B cell (primary cell): ENCODE measurements around the gene RET. TPM values are rescaled to one million over a fixed set of nuclear protein-coding genes. Genes with fewer than 3 reads are reported as not detected.

Experiments
- ATAC-seq: fragments of 200-7000 bp; cut with Tn5 transposase; one replicate; pipeline ENCODE4 v1.10.0; 2021; ENCODE audit warnings: low read depth, mild to moderate bottlenecking, moderate number of reproducible peaks, moderate library complexity
- CTCF ChIA-PET: fragments of 350-600 bp; sonication (Branson Sonifier 250); formaldehyde crosslinking; loops from one replicate; lab custom pipeline; 2021; ENCODE audit warnings: antibody characterized with exemption, inconsistent platforms; lab: Charles Lee
- POLR2A ChIA-PET: fragments of 350-600 bp; sonication (Branson Sonifier 250); formaldehyde crosslinking; loops from one replicate; lab custom pipeline; 2021; ENCODE audit warnings: antibody characterized with exemption; lab: Charles Lee
- DNase-seq: peaks from one replicate; pipeline ENCODE4 v3.0.0; 2013
- H2AFZ ChIP-seq: 2 replicates; pipeline ENCODE4 v1.6.1; 2012; ENCODE audit warnings: mild to moderate bottlenecking, low read depth, low read length; ENCODE audit not compliant: insufficient read depth, poor library complexity, severe bottlenecking
- H3K27ac ChIP-seq, 2 donors: 1 replicate in 1 of 2; 2 replicates in 1 of 2; pipeline ENCODE4 v1.5.1; 2012 to 2013; ENCODE audit warnings: low read length in 2 of 2, mild to moderate bottlenecking in 2 of 2, moderate library complexity in 1 of 2
- H3K27me3 ChIP-seq, 4 experiments: fragments of 200-600 bp in 1 of 4; sonication (generic) in 1 of 4; replicated peaks in 1 of 4; 1 replicate in 2 of 4; 2 replicates in 2 of 4; pipeline versions ENCODE4 v1.6.1 to v1.7.0; 2013 to 2016; ENCODE audit warnings: low read length in 3 of 4, mild to moderate bottlenecking in 2 of 4, mixed read lengths in 1 of 4, moderate library complexity in 1 of 4; ENCODE audit not compliant: insufficient read depth in 4 of 4, control insufficient read depth in 3 of 4; ENCODE audit errors: control extremely low read depth in 1 of 4
- H3K36me3 ChIP-seq, 2 experiments: replicated peaks in 1 of 2; 1 replicate in 1 of 2; 2 replicates in 1 of 2; pipeline versions ENCODE4 v1.6.1 to v1.7.1; 2013; ENCODE audit warnings: low read length in 1 of 2; ENCODE audit not compliant: insufficient read depth in 2 of 2, control insufficient read depth in 1 of 2; ENCODE audit errors: control extremely low read depth in 1 of 2, extremely low read depth in 1 of 2
- H3K4me1 ChIP-seq, 2 donors: fragments of 200-600 bp in 1 of 2; sonication (generic) in 1 of 2; 1 replicate in 1 of 2; 2 replicates in 1 of 2; pipeline versions ENCODE4 v1.5.1 to v1.6.1; 2013 to 2017; ENCODE audit warnings: low read length in 2 of 2; ENCODE audit not compliant: control insufficient read depth in 2 of 2, insufficient read depth in 2 of 2
- H3K4me2 ChIP-seq: replicated peaks from 2 replicates; pipeline ENCODE3; 2012; ENCODE audit warnings: mild to moderate bottlenecking, low read depth, low read length; ENCODE audit not compliant: poor library complexity, severe bottlenecking
- H3K4me3 ChIP-seq, 5 experiments: fragments of 200-600 bp in 1 of 5; sonication (generic) in 1 of 5; 1 replicate in 3 of 5; 2 replicates in 2 of 5; pipeline versions ENCODE4 v1.5.1 to v1.7.0; 2011 to 2016; ENCODE audit warnings: low read length in 4 of 5, mild to moderate bottlenecking in 4 of 5, low read depth in 2 of 5, control low read depth in 1 of 5, moderate library complexity in 1 of 5; ENCODE audit not compliant: insufficient read depth in 1 of 5; ENCODE audit errors: control extremely low read depth in 1 of 5, extremely low read depth in 1 of 5
- H3K79me2 ChIP-seq: fragments of 200-600 bp; sonication (generic); one replicate; pipeline ENCODE4 v1.6.0; 2016; ENCODE audit warnings: low read length; ENCODE audit not compliant: control insufficient read depth, insufficient read depth
- H3K9ac ChIP-seq: fragments of 200-600 bp; sonication (generic); 2 replicates; pipeline ENCODE4 v1.6.1; 2017; ENCODE audit warnings: mild to moderate bottlenecking, low read length, moderate library complexity
- H3K9me3 ChIP-seq, 3 donors: one replicate each; pipeline versions ENCODE4 v1.6.1 to v1.7.1; 2013; ENCODE audit warnings: low read length in 2 of 3; ENCODE audit not compliant: control insufficient read depth in 2 of 3, insufficient read depth in 1 of 3; ENCODE audit errors: control extremely low read depth in 1 of 3
- H4K20me1 ChIP-seq: 2 replicates; pipeline ENCODE4 v1.6.0; 2012; ENCODE audit warnings: mild to moderate bottlenecking, low read length; ENCODE audit not compliant: insufficient read depth, control insufficient read depth, poor library complexity, severe bottlenecking
- H3K27ac Mint-ChIP-seq: one replicate; pipeline ENCODE4 v1.8.0; 2021; ENCODE audit warnings: mixed read lengths
- H3K27me3 Mint-ChIP-seq: one replicate; pipeline ENCODE4 v1.8.0; 2021; ENCODE audit warnings: mixed read lengths
- H3K4me1 Mint-ChIP-seq: one replicate; pipeline ENCODE4 v1.8.0; 2021; ENCODE audit warnings: mixed read lengths
- H3K4me3 Mint-ChIP-seq: one replicate; pipeline ENCODE4 v1.8.0; 2021; ENCODE audit warnings: mixed read lengths
- H3K9me3 Mint-ChIP-seq: one replicate; pipeline ENCODE4 v1.8.0; 2022; ENCODE audit warnings: mixed read lengths; ENCODE audit not compliant: insufficient read depth
- EZH2 ChIP-seq: IDR thresholded peaks from 2 replicates; pipeline ENCODE4 v1.6.1; 2012; ENCODE audit warnings: borderline replicate concordance, low read depth, mild to moderate bottlenecking, moderate library complexity, low read length; ENCODE audit not compliant: insufficient read depth, poor library complexity, severe bottlenecking
- WGBS: methylation state at CpG from one replicate; pipeline ENCODE4 v1.1.5; 2013; ENCODE audit warnings: missing lambda C conversion rate; ENCODE audit not compliant: insufficient coverage; 5-methylcytosine and 5-hydroxymethylcytosine counted together
- intact Hi-C: fragments of 100-400 bp; cut with micrococcal nuclease; formaldehyde crosslinking; loops from one replicate; pipeline ENCODE4 v1.10.0; 2022
- polyA plus RNA-seq: library from polyadenylated mRNA; depleted of rRNA; stranded (reverse); fragments of >200 nt; gene quantifications from 2 replicates; pipeline ENCODE4 v1.2.3, GENCODE V29; 2012
- total RNA-seq, 2 donors: library from RNA; stranded (reverse); fragments of 120-200 nt in 1 of 2; gene quantifications; 1 replicate in 1 of 2; 2 replicates in 1 of 2; pipeline versions ENCODE4 v1.2.3 to v1.2.4, GENCODE V29; 2013 to 2022
- TF ChIP-seq, protein P1 (sequence below): fragments of 200-600 bp; IDR thresholded peaks from one replicate; pipeline ENCODE4 v1.8.0; 2022; ENCODE audit warnings: antibody characterized with exemption, mild to moderate bottlenecking

RET gene
- total and polyA plus RNA-seq, 2 donors (not counting 1 experiment from before 2014, with no cell fraction given): 0.16 to 0.27 TPM

- no peaks in the 10 kb centered on the region for H3K4me1 Mint-ChIP-seq
- H3K27ac Mint-ChIP-seq: no peak overlapping the region
- ATAC-seq: no peak
- no peaks in the 10 kb centered on the region for H4K20me1 ChIP-seq
- ChIA-PET POLR2A (no interaction called here), CTCF (no interaction called here)
- H3K9me3 Mint-ChIP-seq: no peaks in the 10 kb centered on the region
- no peaks in the 10 kb centered on the region for H3K79me2 ChIP-seq
- H2AFZ ChIP-seq: no peak overlapping the region
- H3K27me3 ChIP-seq: peaks cover 0 to 2% (median 0%) of the 10 kb centered on the region in 4 experiments
- TF ChIP-seq, protein P1, sequence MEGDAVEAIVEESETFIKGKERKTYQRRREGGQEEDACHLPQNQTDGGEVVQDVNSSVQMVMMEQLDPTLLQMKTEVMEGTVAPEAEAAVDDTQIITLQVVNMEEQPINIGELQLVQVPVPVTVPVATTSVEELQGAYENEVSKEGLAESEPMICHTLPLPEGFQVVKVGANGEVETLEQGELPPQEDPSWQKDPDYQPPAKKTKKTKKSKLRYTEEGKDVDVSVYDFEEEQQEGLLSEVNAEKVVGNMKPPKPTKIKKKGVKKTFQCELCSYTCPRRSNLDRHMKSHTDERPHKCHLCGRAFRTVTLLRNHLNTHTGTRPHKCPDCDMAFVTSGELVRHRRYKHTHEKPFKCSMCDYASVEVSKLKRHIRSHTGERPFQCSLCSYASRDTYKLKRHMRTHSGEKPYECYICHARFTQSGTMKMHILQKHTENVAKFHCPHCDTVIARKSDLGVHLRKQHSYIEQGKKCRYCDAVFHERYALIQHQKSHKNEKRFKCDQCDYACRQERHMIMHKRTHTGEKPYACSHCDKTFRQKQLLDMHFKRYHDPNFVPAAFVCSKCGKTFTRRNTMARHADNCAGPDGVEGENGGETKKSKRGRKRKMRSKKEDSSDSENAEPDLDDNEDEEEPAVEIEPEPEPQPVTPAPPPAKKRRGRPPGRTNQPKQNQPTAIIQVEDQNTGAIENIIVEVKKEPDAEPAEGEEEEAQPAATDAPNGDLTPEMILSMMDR: no peak
- no peak for TF ChIP-seq EZH2
- no peak overlapping the region for H3K9ac ChIP-seq
- WGBS: 15% methylated on average over 6 of the region's 7 CpGs
- no peak overlapping the region for H3K4me3 Mint-ChIP-seq
- peaks cover 18% of the 10 kb centered on the region for H3K27me3 Mint-ChIP-seq
- intact Hi-C loops: no loop called here
- H3K4me1 ChIP-seq: no peaks in the 10 kb centered on the region
- no peak overlapping the region for H3K27ac ChIP-seq
- H3K36me3 ChIP-seq: no peaks in the 10 kb centered on the region
- H3K4me2 ChIP-seq: no peak overlapping the region
- DNase-seq: no peak
- H3K4me3 ChIP-seq: no peak overlapping the region
- H3K9me3 ChIP-seq: no peaks in the 10 kb centered on the region
These were observed 19.6 kb upstream of the RET start for GRCh38 chr10:43057231-43057711.

DNA sequence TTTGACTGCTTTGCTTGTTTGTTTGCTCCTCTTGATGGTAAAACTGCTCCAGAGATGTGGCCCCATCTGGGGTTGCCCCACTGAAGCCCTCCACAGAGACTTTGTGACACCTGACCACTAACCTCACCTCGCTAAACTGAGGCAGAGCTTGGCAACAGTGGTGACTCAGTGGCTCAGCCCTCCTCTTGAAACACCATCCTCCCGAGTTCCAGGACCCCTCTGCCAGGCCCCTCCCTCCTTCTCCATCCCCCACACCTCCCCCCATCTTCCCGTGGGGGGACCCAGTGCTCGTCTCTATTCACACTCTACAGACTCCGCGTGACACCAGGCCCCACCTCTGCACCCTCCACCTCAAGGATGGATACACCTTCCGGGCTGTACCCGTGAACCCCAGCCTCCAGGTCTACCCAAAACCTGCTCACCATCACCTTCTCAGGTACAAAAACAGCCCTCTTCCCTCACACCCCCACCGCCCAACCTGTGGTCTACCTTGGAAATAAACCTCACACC is 19.0 kb upstream of the RET start:
- H3K4me3 ChIP-seq: no peak overlapping the region
- no peaks in the 10 kb centered on the region for H3K4me1 Mint-ChIP-seq
- CTCF ChIA-PET: no interaction called here
- TF ChIP-seq, protein P1: no peak
- no peak for TF ChIP-seq EZH2
- H3K9me3 ChIP-seq: no peaks in the 10 kb centered on the region
- H3K27me3 Mint-ChIP-seq: peaks cover 18% of the 10 kb centered on the region
- WGBS: 73% methylated on average over 9 of the region's 9 CpGs
- no peaks in the 10 kb centered on the region for H3K9me3 Mint-ChIP-seq
- H3K4me3 Mint-ChIP-seq: no peak overlapping the region
- no peak overlapping the region for H3K27ac ChIP-seq
- DNase-seq (no peak), ATAC-seq (no peak)
- no peak overlapping the region for H3K9ac ChIP-seq
- peaks cover 0 to 2% (median 0%) of the 10 kb centered on the region in 4 experiments for H3K27me3 ChIP-seq
- no peak overlapping the region for H2AFZ ChIP-seq
- no peaks in the 10 kb centered on the region for H4K20me1 ChIP-seq
- no peaks in the 10 kb centered on the region for H3K36me3 ChIP-seq
- intact Hi-C loops: no loop called here
- no peak overlapping the region for H3K27ac Mint-ChIP-seq
- H3K79me2 ChIP-seq: no peaks in the 10 kb centered on the region
- POLR2A ChIA-PET: no interaction called here
- H3K4me1 ChIP-seq: no peaks in the 10 kb centered on the region
- H3K4me2 ChIP-seq: no peak overlapping the region
